Measurements from ENCODE around the gene CES2. TPM values are rescaled to one million over a fixed set of nuclear protein-coding genes. Genes with fewer than 3 reads are reported as not detected.

The CES2 gene
- total RNA-seq, 6 experiments from 2014 or later, result 35.1 to 42.3 (median 40.2) TPM

- no peaks in the 10 kb centered on the region for H3K9me3 Mint-ChIP-seq
- no peak overlapping the region for H3K4me3 Mint-ChIP-seq
- no peaks in the 10 kb centered on the region; the same call in 1 of the 2 replicates for H3K27me3 Mint-ChIP-seq (ENCODE audit: insufficient read depth)
- H3K4me1 Mint-ChIP-seq (ENCODE audit: low read depth), result peaks cover 43% of the 10 kb centered on the region
- no peak overlapping the region for H3K27ac Mint-ChIP-seq
- no peak for DNase-seq
- peaks cover 5% of the 10 kb centered on the region; the same call in 1 of the 2 replicates for H3K36me3 Mint-ChIP-seq (ENCODE audit: low read depth)
- no peak for TF ChIP-seq CTCF (IDR thresholded peaks at IDR 0.05)
Observed at GRCh38 chr16:66890799-66891198, 44.5 kb upstream of the CES2 start.

- Mint-ChIP-seq H3K9me3 (no peaks in the 10 kb centered on the region), H3K27ac (no peak overlapping the region), H3K27me3 (ENCODE audit: insufficient read depth) (no peaks in the 10 kb centered on the region; the same call in 1 of the 2 replicates), H3K4me1 (ENCODE audit: low read depth) (peaks cover 43% of the 10 kb centered on the region), H3K36me3 (ENCODE audit: low read depth) (0 out of 2 replicates have a peak, but pooled peaks cover 5% of the 10 kb centered on the region), H3K4me3 (no peak overlapping the region)
- no peak for TF ChIP-seq CTCF (IDR thresholded peaks at IDR 0.05)
- DNase-seq, result no peak
Observed at GRCh38 chr16:66891360-66891759, 44.0 kb upstream of the CES2 start.

GRCh38 chr16:66891797-66892196, 43.5 kb upstream of the CES2 start:
- H3K27ac Mint-ChIP-seq, result no peak overlapping the region
- no peak overlapping the region for H3K4me3 Mint-ChIP-seq
- DNase-seq, result no peak
- H3K9me3 Mint-ChIP-seq, result no peaks in the 10 kb centered on the region
- 0 out of 2 replicates have a peak, but pooled peaks cover 5% of the 10 kb centered on the region for H3K36me3 Mint-ChIP-seq (ENCODE audit: low read depth)
- TF ChIP-seq CTCF (IDR thresholded peaks at IDR 0.05), result no peak
- H3K27me3 Mint-ChIP-seq (ENCODE audit: insufficient read depth), result no peaks in the 10 kb centered on the region; the same call in 1 of the 2 replicates
- peaks cover 43% of the 10 kb centered on the region for H3K4me1 Mint-ChIP-seq (ENCODE audit: low read depth)

- Mint-ChIP-seq H3K4me3 (no peak overlapping the region), H3K27me3 (ENCODE audit: insufficient read depth) (peaks cover 4% of the 10 kb centered on the region), H3K27ac (no peak overlapping the region), H3K4me1 (ENCODE audit: low read depth) (peaks cover 38% of the 10 kb centered on the region), H3K36me3 (ENCODE audit: low read depth) (no peaks in the 10 kb centered on the region), H3K9me3 (no peaks in the 10 kb centered on the region)
- no peak for DNase-seq
- TF ChIP-seq CTCF (IDR thresholded peaks at IDR 0.05), result no peak
Observed at GRCh38 chr16:66894055-66894454, 41.3 kb upstream of the CES2 start.

- peak; percentile 91 for TF ChIP-seq CTCF (IDR thresholded peaks at IDR 0.05)
- peaks cover 48% of the 10 kb centered on the region for H3K4me1 Mint-ChIP-seq (ENCODE audit: low read depth)
- H3K27me3 Mint-ChIP-seq (ENCODE audit: insufficient read depth), result peaks cover 4% of the 10 kb centered on the region
- H3K27ac Mint-ChIP-seq, result no peak overlapping the region; the same call in 1 of the 2 replicates
- no peaks in the 10 kb centered on the region for H3K36me3 Mint-ChIP-seq (ENCODE audit: low read depth)
- no peaks in the 10 kb centered on the region for H3K9me3 Mint-ChIP-seq
- peak; percentile 71 for DNase-seq
- H3K4me3 Mint-ChIP-seq, result no peak overlapping the region
Observed at GRCh38 chr16:66894948-66895688, 40.2 kb upstream of the CES2 start.

All from HFFc6 (cell line).